GM18868 (cell line): ENCODE data around the gene OSBP.
"Not testable (repeated sequence)": the region's sequence is repeated elsewhere in the genome, so short reads cannot be mapped to it uniquely, and the experiment has no call there.

Experiments used
- ATAC-seq: cut with Tn5 transposase; IDR thresholded peaks from one replicate; pipeline ENCODE4 v1.9.1; 2021; ENCODE audit warnings: mild to moderate bottlenecking, moderate library complexity; ENCODE audit not compliant: unreplicated experiment

Gene OSBP

GRCh38 chr11:59555601-59556114, 59.9 kb downstream of the OSBP start:
- ATAC-seq = no peak

- ATAC-seq = no peak
These were observed 62.3 kb downstream of the OSBP start for GRCh38 chr11:59553323-59553722.

DNA sequence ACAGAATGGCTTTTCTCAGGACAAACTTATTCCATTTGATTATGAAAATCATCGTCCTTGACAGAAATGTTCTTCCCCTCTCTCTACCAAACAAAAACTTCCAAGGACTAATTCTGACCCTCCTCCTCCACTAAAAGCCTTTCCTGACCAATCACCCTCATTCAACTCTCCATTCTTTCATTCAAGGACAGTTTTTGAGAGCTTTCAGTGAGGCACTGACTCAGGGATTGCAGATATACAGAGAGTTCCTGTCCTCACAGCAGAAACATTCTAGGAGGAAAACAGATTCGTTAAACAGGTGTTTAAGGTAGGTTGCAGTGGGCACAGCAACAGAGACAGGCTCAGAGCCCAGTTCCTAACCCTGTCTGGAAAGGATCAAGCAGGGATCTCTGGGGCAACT, 62.7 kb downstream of the OSBP start:
- ATAC-seq = no peak

GRCh38 chr11:59551659-59552521, 63.7 kb downstream of the OSBP start:
- no peak for ATAC-seq

DNA sequence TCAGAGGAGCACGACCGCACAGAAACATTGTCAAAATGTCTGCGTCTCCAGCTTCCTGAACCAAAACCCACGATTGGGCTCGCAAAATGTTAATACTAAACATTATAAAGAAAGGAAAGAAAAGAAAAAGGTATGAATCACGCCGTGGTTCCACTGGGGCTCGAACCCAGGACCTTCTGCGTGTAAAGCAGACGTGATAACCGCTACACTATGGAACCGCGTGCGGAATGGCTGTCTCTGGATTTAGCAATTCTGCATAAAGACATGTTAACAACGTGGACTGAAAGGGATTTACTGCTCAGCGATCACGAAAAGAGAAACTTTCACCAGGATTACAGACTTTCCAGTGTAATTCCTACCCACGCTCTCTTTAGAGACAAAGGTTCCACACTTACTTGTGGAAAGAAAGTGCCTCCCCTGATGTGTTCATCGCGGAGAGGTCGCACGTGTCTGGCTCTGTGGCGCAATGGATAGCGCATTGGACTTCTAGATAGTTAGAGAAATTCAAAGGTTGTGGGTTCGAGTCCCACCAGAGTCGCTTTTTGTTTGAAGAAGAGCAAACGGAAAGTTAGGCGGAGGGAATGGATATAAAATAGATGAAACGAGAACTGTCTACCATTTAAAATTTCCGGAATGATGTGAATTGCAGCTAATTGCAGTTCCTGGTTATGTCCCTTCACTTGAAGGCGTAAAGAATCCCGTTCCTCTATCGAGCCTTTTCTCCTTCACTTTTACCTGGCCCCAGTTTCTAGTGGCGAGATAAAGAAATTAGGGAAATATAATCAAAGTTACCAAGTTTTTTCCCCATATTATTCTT, 64.5 kb downstream of the OSBP start:
- ATAC-seq = peak; percentile 30

GRCh38 chr11:59550368-59550841, 65.2 kb downstream of the OSBP start:
- peak; percentile 92 for ATAC-seq

DNA sequence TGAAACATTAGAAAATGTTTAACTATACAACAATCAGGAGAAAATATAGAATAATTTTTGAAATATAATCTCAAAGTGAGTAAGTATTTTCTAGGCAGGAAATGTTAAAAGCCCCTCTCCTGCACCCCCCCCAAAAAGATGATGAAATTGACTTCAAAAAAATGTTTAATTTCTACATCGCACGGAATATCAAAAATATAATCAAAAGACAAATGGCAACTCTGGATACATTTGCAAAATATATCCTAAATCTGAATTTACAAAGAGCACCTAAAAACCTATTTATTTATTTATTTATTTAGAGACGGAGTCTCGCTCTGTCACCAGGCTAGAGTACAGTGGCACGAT, 67.3 kb downstream of the OSBP start:
- no peak for ATAC-seq

DNA sequence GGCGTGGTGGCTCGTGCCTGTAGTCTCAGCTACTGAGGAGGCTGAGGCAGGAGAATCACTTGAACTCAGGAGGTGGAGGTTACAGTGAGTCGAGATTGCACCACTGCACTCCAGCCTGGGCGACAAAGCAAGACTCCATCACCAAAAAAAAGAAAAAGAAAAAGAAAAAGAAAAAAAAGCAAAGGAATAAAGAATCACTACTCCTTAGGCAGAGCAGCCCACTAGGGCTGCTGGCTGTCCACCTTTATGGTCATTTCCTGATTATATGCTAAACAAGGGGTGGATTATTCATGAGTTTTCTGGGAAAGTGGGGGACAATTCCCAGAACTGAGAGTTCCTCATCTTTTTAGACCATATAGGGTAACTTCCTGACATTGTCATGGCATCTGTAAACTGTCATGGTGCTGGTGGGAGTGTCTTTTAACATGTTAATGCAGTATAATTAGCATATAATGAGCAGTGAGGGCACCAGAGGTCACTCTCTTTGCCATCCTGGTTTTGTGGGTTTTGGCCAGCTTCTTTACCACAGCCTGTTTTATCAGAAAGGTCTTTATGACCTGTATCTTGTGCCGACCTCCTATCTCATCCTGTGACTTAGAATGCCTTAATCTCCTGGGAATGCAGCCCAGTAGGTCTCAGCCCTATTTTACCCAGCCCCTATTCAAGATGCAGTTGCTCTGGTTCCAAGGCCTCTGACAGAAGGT, 67.8 kb downstream of the OSBP start:
- ATAC-seq = not testable (repeated sequence)

- ATAC-seq = no peak
These were observed 70.2 kb downstream of the OSBP start for GRCh38 chr11:59545179-59546020.

- ATAC-seq = no peak
These were observed 70.8 kb downstream of the OSBP start for GRCh38 chr11:59544869-59545178.

DNA sequence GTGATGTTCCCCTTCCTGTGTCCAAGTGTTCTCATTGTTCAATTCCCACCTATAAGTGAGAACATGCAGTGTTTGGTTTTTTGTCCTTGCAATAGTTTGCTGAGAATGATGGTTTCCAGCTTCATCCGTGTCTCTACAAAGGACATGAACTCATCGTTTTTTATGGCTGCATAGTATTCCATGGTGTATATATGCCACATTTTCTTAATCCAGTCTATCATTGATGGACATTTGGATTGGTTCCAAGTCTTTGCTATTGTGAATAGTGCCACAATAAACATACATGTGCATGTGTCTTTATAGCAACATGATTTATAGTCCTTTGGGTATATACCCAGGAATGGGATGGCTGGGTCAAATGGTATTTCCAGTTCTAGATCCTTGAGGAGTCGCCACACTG, 71.9 kb downstream of the OSBP start:
- ATAC-seq = not testable (repeated sequence)

- ATAC-seq = no peak
These were observed 73.3 kb downstream of the OSBP start for GRCh38 chr11:59542142-59542810.

- ATAC-seq = no peak
These were observed 80.9 kb downstream of the OSBP start for GRCh38 chr11:59534676-59535075.

GRCh38 chr11:59532620-59533019, 83.0 kb downstream of the OSBP start:
- ATAC-seq = no peak

DNA sequence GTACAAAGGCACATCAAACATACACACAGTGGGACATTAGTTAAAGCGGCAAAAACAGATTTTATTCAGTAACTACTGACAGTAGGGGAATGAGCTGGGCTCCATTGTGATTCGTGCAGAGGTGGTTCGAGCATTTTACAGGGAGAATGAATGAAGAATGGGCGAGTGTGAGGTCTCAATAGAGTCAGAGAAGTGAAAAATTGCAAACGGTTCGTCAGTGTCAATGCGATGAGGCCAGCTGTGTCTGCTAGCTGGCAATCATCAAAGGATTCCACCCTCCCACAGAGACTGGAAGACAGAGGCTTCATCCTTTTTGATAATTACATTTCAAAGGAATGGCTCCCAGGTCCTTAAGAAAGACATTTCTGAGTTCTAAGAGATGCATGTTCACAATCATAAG, 86.9 kb downstream of the OSBP start:
- no peak for ATAC-seq
